ENCODE data around the gene VPS26B.

- TF ChIP-seq EZH2 (IDR thresholded peaks at IDR 0.05; ENCODE audit: low read depth) = no peak
- no peak for TF ChIP-seq CTCF (conservative IDR thresholded peaks at IDR 0.05)
These were observed 18.7 kb upstream of the VPS26B start for GRCh38 chr11:134205729-134206128.

Measured in PC-9 (cell line).